OCI-M1 (cell line): ENCODE data around the gene BTBD10.
A peak's percentile ranks its signal among the peaks of the same experiment; 100 is the strongest.

Source experiments
- DNase-seq: peaks from one replicate; lab custom pipeline; 2025; lab: John Stamatoyannopoulos, UW

Gene BTBD10

GRCh38 chr11:13375798-13376197 lies 87.2 kb downstream of the BTBD10 start:
- DNase-seq = no peak

- peak; percentile 20 for DNase-seq
Measured at GRCh38 chr11:13373216-13373615, 89.8 kb downstream of the BTBD10 start.

GRCh38 chr11:13368041-13368446 lies 95.0 kb downstream of the BTBD10 start:
- DNase-seq = no peak

GRCh38 chr11:13367115-13367514 lies 95.9 kb downstream of the BTBD10 start:
- no peak for DNase-seq

GRCh38 chr11:13366266-13367026 lies 96.6 kb downstream of the BTBD10 start:
- no peak for DNase-seq

GRCh38 chr11:13364388-13364787 lies 98.6 kb downstream of the BTBD10 start:
- DNase-seq = no peak

- DNase-seq = no peak
Measured at GRCh38 chr11:13362596-13363109, 100.4 kb downstream of the BTBD10 start.

GRCh38 chr11:13358596-13359270 lies 104.3 kb downstream of the BTBD10 start:
- no peak for DNase-seq

GRCh38 chr11:13357232-13357631 lies 105.8 kb downstream of the BTBD10 start:
- no peak for DNase-seq

GRCh38 chr11:13355191-13355590 lies 107.8 kb downstream of the BTBD10 start:
- DNase-seq = no peak

GRCh38 chr11:13354335-13354734 lies 108.7 kb downstream of the BTBD10 start:
- peak; percentile 50 for DNase-seq

- peak; percentile 33 for DNase-seq
Measured at GRCh38 chr11:13352711-13353110, 110.3 kb downstream of the BTBD10 start.

- DNase-seq = no peak
Measured at GRCh38 chr11:13349581-13349980, 113.4 kb downstream of the BTBD10 start.

GRCh38 chr11:13349046-13349445 lies 114.0 kb downstream of the BTBD10 start:
- no peak for DNase-seq

GRCh38 chr11:13348305-13348704 lies 114.7 kb downstream of the BTBD10 start:
- DNase-seq = peak; percentile 24

GRCh38 chr11:13347901-13348300 lies 115.1 kb downstream of the BTBD10 start:
- no peak for DNase-seq

- no peak for DNase-seq
Measured at GRCh38 chr11:13346470-13346869, 116.6 kb downstream of the BTBD10 start.

- DNase-seq = no peak
Measured at GRCh38 chr11:13344818-13345217, 118.2 kb downstream of the BTBD10 start.

GRCh38 chr11:13343931-13344717 lies 118.9 kb downstream of the BTBD10 start:
- peak; percentile 81 for DNase-seq

GRCh38 chr11:13343067-13343466 lies 120.0 kb downstream of the BTBD10 start:
- DNase-seq = no peak

- DNase-seq = no peak
Measured at GRCh38 chr11:13341026-13341425, 122.0 kb downstream of the BTBD10 start.
